DND-41 (cell line): ENCODE measurements around the gene NUFIP2.

ENCODE experiments used
- ATAC-seq: fragments of 200-7000 bp; cut with Tn5 transposase; 3 replicates; pipeline ENCODE4 v1.9.1; 2021; ENCODE audit warnings: low read depth; ENCODE audit not compliant: insufficient read depth
- DNase-seq: peaks from one replicate; pipeline ENCODE4 v3.0.0-alpha.2; 2020
- H2AFZ ChIP-seq: 2 replicates; pipeline ENCODE4 v1.6.0; 2012; ENCODE audit warnings: low read depth, low read length
- H3K27ac ChIP-seq: 2 replicates; pipeline ENCODE4 v1.5.1; 2012; ENCODE audit warnings: low read length, inconsistent platforms
- H3K27me3 ChIP-seq: fragments of 200-600 bp; sonication (generic); 2 replicates; pipeline ENCODE4 v1.6.0; 2012; ENCODE audit warnings: low read length, mild to moderate bottlenecking, inconsistent platforms; ENCODE audit not compliant: insufficient read depth, poor library complexity
- H3K36me3 ChIP-seq: 2 replicates; pipeline ENCODE4 v1.5.1; 2012; ENCODE audit warnings: low read length, inconsistent platforms; ENCODE audit not compliant: insufficient read depth
- H3K4me1 ChIP-seq: 2 replicates; pipeline ENCODE4 v1.5.1; 2012; ENCODE audit warnings: mild to moderate bottlenecking, low read length; ENCODE audit not compliant: insufficient read depth
- H3K4me2 ChIP-seq: 2 replicates; pipeline ENCODE4 v1.6.0; 2012; ENCODE audit warnings: mild to moderate bottlenecking, moderate library complexity, low read length, inconsistent platforms; ENCODE audit not compliant: insufficient read depth
- H3K4me3 ChIP-seq, 2 experiments: fragments of 200-600 bp in 1 of 2; shearing (Covaris generic) in 1 of 2; 2 replicates each; pipeline ENCODE4 v1.5.1; 2012 to 2016; ENCODE audit warnings: inconsistent platforms in 2 of 2, low read length in 2 of 2, mild to moderate bottlenecking in 2 of 2, low read depth in 1 of 2, moderate library complexity in 1 of 2
- H3K79me2 ChIP-seq: 2 replicates; pipeline ENCODE4 v1.6.0; 2012; ENCODE audit warnings: low read length, inconsistent platforms; ENCODE audit not compliant: insufficient read depth
- H3K9ac ChIP-seq: 2 replicates; pipeline ENCODE4 v1.6.0; 2012; ENCODE audit warnings: low read depth, mild to moderate bottlenecking, inconsistent platforms, low read length, moderate library complexity
- H3K9me3 ChIP-seq: 2 replicates; pipeline ENCODE4 v1.5.1; 2012; ENCODE audit warnings: low read length, moderate library complexity, mild to moderate bottlenecking, inconsistent platforms; ENCODE audit not compliant: insufficient read depth, severe bottlenecking
- H4K20me1 ChIP-seq: 2 replicates; pipeline ENCODE4 v1.6.0; 2012; ENCODE audit warnings: low read length; ENCODE audit not compliant: insufficient read depth
- CTCF ChIP-seq: IDR thresholded peaks from 2 replicates; pipeline ENCODE4 v1.5.1; 2012; ENCODE audit warnings: borderline replicate concordance, low read length, moderate library complexity, mild to moderate bottlenecking; ENCODE audit not compliant: poor library complexity, severe bottlenecking; ENCODE audit errors: extremely low read depth
- EZH2 ChIP-seq: IDR thresholded peaks from 3 replicates; pipeline ENCODE4 v1.6.1; 2012; ENCODE audit warnings: borderline replicate concordance, low read depth, mild to moderate bottlenecking, moderate library complexity, low read length, inconsistent platforms; ENCODE audit not compliant: severe bottlenecking

NUFIP2 gene

GRCh38 chr17:29240968-29241963 is 52.7 kb downstream of the NUFIP2 start:
- no peak overlapping the region for H3K27ac ChIP-seq
- TF ChIP-seq EZH2 (no peak), CTCF (no peak)

GRCh38 chr17:29240477-29240876 is 53.5 kb downstream of the NUFIP2 start:
- H3K4me3 ChIP-seq: no peak overlapping the region
- H3K4me2 ChIP-seq: no peak overlapping the region
- no peaks in the 10 kb centered on the region for H3K36me3 ChIP-seq
- no peaks in the 10 kb centered on the region for H4K20me1 ChIP-seq
- ATAC-seq (no peak), DNase-seq (no peak)
- H3K27me3 ChIP-seq: no peaks in the 10 kb centered on the region
- no peaks in the 10 kb centered on the region for H3K9me3 ChIP-seq
- no peak overlapping the region for H2AFZ ChIP-seq
- no peak overlapping the region for H3K27ac ChIP-seq
- H3K4me1 ChIP-seq: no peaks in the 10 kb centered on the region
- TF ChIP-seq EZH2 (no peak), CTCF (no peak)
- no peak overlapping the region for H3K9ac ChIP-seq
- no peaks in the 10 kb centered on the region for H3K79me2 ChIP-seq

More at GRCh38 chr17:29240968-29241963, 52.7 kb downstream of the NUFIP2 start:
- Histone ChIP-seq H3K4me1 (no peaks in the 10 kb centered on the region), H3K4me3 (no peak overlapping the region), H3K9ac (no peak overlapping the region), H4K20me1 (no peaks in the 10 kb centered on the region), H3K79me2 (no peaks in the 10 kb centered on the region), H3K9me3 (no peaks in the 10 kb centered on the region), H3K36me3 (no peaks in the 10 kb centered on the region), H3K27me3 (no peaks in the 10 kb centered on the region), H2AFZ (no peak overlapping the region), H3K4me2 (no peak overlapping the region)
- ATAC-seq: no peak
- DNase-seq: no peak

GRCh38 chr17:29238133-29238850 is 55.7 kb downstream of the NUFIP2 start:
- Histone ChIP-seq H3K4me2 (no peak overlapping the region), H3K79me2 (no peaks in the 10 kb centered on the region), H3K27me3 (no peaks in the 10 kb centered on the region), H3K36me3 (no peaks in the 10 kb centered on the region), H3K4me1 (no peaks in the 10 kb centered on the region), H4K20me1 (no peaks in the 10 kb centered on the region), H3K9me3 (no peaks in the 10 kb centered on the region), H3K27ac (no peak overlapping the region), H2AFZ (no peak overlapping the region), H3K4me3 (no peak overlapping the region), H3K9ac (no peak overlapping the region)
- no peak for ATAC-seq
- TF ChIP-seq EZH2: no peak
- no peak for TF ChIP-seq CTCF
- no peak for DNase-seq
